Fibroblast of gingiva (primary cell): ENCODE data around the gene CFTR.

Experiments used
- DNase-seq: peaks from one replicate; pipeline ENCODE4 v3.0.0-alpha.2; 2011; ENCODE audit warnings: low read depth

CFTR gene

DNA sequence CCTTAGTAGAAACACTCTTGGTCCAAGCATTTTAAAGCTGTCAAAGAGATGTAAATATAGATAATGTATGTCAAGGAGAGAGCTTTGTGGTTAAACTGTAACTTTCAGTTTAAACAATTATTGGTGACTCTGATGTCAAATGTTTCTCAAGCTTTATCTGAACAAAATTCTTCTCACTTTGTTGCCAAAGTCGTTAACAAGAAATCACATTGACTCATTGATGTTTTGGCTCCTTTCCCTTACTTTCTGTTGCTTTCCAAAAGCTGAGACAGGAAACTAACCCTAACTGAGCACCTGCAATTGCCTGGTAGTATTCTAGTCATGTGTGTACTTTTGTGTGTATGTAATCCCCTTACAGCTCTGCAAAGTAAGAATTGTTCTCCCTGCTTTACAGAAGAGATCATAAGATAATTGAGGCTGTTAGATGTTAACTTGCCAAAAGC, 108.5 kb downstream of the CFTR start:
- DNase-seq: no peak

GRCh38 chr7:117590191-117590590, 110.4 kb downstream of the CFTR start:
- DNase-seq: no peak

DNA sequence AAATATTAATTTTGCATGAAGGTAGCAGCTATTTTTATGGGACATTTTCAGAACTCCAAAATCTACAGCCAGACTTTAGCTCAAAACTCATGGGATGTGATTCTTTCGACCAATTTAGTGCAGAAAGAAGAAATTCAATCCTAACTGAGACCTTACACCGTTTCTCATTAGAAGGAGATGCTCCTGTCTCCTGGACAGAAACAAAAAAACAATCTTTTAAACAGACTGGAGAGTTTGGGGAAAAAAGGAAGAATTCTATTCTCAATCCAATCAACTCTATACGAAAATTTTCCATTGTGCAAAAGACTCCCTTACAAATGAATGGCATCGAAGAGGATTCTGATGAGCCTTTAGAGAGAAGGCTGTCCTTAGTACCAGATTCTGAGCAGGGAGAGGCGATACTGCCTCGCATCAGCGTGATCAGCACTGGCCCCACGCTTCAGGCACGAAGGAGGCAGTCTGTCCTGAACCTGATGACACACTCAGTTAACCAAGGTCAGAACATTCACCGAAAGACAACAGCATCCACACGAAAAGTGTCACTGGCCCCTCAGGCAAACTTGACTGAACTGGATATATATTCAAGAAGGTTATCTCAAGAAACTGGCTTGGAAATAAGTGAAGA, 112.3 kb downstream of the CFTR start:
- DNase-seq: no peak

DNA sequence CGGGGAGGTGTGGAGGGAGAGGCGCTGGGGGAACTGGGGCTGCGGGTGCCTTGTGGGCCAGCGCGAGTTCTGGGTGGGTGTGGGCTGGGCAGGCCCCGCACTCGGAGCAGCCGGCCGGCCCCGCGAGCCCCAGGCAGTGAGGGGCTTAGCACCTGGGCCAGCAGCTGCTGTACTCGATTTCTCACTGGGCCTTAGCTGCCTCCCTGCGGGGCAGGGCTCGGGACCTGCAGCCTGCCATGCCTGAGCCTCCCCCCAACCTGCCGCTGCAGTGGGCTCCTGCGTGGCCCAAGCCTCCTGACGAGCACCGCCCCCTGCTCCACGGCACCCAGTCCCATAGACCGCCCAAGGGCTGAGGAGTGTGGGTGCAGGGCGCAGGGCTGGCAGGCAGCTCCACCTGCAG, 116.3 kb downstream of the CFTR start:
- no peak for DNase-seq

DNA sequence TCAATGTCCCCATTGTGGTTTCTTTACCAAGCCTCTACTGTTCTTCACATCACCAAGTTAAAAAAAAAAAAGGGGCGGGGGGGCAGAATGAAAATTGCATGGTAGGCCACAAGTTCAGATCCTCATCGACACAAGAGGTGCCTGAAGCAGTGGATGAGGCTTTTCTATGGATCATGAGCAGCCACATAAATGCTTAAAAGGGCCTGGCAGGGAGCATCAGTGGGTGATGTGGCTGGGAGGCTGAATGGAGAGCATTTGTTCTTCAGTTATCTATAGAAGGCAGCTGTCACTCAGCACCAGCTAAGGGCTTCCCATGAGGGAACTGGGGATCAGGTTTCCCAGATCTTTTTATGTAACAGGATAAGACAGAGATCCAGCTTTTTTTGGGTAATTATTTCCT, 117.9 kb downstream of the CFTR start:
- DNase-seq: no peak

DNA sequence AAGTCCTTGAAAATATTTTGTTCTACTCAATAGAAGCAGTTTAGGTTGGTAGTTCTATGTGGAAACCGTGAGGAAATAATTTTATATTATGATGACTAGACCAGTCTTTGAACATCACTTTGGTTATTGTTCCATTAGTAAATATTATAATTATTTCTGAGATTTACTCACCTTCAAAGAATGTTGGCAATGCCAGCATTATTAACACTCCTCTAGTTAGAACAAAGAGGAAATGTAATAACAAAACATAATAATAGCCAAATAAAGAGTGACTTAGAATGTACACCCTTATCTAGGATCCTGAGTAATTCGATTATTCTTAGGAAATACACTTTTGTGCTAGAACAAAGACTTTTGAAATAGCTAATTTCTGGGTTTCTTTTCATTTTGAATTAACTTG, 121.1 kb downstream of the CFTR start:
- no peak for DNase-seq

DNA sequence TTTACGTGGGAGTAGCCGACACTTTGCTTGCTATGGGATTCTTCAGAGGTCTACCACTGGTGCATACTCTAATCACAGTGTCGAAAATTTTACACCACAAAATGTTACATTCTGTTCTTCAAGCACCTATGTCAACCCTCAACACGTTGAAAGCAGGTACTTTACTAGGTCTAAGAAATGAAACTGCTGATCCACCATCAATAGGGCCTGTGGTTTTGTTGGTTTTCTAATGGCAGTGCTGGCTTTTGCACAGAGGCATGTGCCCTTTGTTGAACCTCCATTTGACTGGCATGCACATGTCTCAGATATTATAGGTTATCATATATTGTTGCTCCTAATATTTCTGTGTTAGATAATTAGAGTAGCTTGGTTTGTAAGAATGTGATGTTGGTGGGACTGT, 123.8 kb downstream of the CFTR start:
- no peak for DNase-seq

GRCh38 chr7:117605712-117606111, 125.9 kb downstream of the CFTR start:
- DNase-seq: no peak

GRCh38 chr7:117606132-117606531, 126.3 kb downstream of the CFTR start:
- DNase-seq: no peak

- DNase-seq: no peak
These were observed 130.6 kb downstream of the CFTR start for GRCh38 chr7:117610396-117610795.

GRCh38 chr7:117612637-117613036, 132.8 kb downstream of the CFTR start:
- no peak for DNase-seq

DNA sequence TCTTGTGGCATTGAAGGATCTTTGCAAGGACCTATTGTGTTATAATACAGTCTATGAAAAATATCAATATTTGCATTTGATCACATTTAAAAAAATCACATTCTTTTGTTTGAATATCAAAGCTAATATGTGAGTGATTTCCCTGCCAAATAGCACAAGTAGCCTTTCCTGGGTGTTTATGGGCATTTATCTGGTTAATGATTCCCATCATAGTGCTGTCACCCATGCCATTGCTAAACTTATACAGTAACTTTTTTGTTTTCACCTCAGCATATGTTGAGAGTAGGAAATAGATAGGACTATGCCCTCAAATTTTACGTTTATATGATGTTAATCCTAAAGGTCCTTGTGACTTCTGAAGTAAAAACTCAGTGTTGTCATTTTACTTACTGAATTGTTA, 136.9 kb downstream of the CFTR start:
- DNase-seq: no peak

- DNase-seq: no peak
These were observed 139.9 kb downstream of the CFTR start for GRCh38 chr7:117619681-117620080.

GRCh38 chr7:117621075-117621618, 141.3 kb downstream of the CFTR start:
- no peak for DNase-seq

- no peak for DNase-seq
These were observed 143.8 kb downstream of the CFTR start for GRCh38 chr7:117623606-117624005.

GRCh38 chr7:117630501-117630900, 150.7 kb downstream of the CFTR start:
- DNase-seq: no peak

GRCh38 chr7:117630907-117631564, 151.2 kb downstream of the CFTR start:
- DNase-seq: no peak

GRCh38 chr7:117631652-117632051, 151.8 kb downstream of the CFTR start:
- no peak for DNase-seq

- no peak for DNase-seq
These were observed 158.1 kb downstream of the CFTR start for GRCh38 chr7:117637937-117638336.

DNA sequence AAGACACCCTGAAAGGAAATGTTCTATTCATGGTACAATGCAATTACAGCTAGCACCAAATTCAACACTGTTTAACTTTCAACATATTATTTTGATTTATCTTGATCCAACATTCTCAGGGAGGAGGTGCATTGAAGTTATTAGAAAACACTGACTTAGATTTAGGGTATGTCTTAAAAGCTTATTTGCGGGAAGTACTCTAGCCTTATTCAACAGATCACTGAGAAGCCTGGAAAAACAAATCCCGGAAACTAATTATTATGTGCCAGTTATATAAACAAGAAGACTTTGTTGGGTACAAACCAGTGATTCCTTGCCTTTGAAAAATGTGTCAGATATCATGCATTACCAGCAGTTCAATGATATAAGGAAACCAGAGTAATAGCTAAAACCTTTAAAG, 160.1 kb downstream of the CFTR start:
- no peak for DNase-seq

- no peak for DNase-seq
These were observed 160.6 kb downstream of the CFTR start for GRCh38 chr7:117640465-117640864.

GRCh38 chr7:117645481-117646165, 165.8 kb downstream of the CFTR start:
- no peak for DNase-seq

DNA sequence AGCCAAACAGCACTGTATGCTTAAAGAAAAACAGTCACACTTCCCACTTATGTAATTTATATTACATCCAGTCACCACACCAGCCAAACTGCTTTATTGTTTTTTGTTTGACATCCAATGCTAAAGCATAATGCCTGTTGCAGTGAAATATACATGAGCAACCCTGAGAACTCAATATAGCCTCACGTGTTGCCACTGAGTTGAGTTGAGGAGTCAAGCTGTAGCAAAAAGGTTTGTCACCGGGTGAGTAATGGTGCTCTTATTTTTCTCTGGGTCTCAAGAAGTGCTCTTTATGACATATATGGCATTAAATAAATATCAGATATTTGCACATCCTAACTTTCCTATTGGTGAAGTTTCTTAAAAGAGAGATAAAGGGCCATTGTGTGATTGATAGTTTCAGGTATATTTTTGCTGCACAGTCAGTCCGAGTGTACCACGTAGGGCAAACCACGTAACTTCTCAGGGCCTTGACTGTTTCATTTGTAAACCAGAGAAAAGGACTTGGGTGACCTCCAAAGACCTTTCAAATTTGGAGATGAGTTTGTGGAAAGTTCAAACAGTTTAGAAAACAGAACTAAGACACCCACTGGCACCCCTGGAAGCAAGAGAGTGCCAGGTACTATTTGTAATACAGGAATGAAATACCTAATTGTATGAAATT, 168.5 kb downstream of the CFTR start:
- DNase-seq: no peak
